Measurements from ENCODE around the gene ZNF613.
A peak's percentile ranks its signal among the peaks of the same experiment; 100 is the strongest.

DNA sequence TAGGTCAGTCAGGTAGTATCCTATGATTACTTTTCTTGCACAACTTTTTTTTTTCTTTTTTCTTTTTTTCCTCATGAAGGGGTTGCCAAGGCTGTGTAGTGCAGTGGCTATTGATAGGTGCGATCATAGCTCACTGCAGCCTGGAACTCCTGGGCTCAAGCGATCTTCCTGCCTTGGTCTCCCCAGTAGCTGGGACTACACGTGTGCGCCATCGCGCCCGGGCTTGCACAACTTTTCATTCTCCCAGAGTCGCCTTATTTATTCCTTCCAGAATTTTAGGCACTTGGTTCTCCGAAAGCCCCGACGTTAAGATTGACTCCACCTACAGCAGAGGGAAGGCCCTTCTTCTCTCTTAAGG, 867 bp upstream of the ZNF613 start:
- TF ChIP-seq POLR2AphosphoS5 (IDR thresholded peaks at IDR 0.05; ENCODE audit: low read depth) (peak; percentile 55; the same call in 1 of the 2 replicates), EZH2 (IDR thresholded peaks at IDR 0.05; ENCODE audit: low read depth, unreplicated experiment) (no peak), CREB1 (CRISPR knock-in tag; IDR thresholded peaks at IDR 0.05; ENCODE audit: low read depth) (no peak), EZH2phosphoT487 (IDR thresholded peaks at IDR 0.05; ENCODE audit: unreplicated experiment) (no peak)
- TF ChIP-seq, protein P1, sequence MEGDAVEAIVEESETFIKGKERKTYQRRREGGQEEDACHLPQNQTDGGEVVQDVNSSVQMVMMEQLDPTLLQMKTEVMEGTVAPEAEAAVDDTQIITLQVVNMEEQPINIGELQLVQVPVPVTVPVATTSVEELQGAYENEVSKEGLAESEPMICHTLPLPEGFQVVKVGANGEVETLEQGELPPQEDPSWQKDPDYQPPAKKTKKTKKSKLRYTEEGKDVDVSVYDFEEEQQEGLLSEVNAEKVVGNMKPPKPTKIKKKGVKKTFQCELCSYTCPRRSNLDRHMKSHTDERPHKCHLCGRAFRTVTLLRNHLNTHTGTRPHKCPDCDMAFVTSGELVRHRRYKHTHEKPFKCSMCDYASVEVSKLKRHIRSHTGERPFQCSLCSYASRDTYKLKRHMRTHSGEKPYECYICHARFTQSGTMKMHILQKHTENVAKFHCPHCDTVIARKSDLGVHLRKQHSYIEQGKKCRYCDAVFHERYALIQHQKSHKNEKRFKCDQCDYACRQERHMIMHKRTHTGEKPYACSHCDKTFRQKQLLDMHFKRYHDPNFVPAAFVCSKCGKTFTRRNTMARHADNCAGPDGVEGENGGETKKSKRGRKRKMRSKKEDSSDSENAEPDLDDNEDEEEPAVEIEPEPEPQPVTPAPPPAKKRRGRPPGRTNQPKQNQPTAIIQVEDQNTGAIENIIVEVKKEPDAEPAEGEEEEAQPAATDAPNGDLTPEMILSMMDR (conservative IDR thresholded peaks at IDR 0.05; ENCODE audit: low read depth in 2 of 2), result no peak
- TF ChIP-seq, protein P2, sequence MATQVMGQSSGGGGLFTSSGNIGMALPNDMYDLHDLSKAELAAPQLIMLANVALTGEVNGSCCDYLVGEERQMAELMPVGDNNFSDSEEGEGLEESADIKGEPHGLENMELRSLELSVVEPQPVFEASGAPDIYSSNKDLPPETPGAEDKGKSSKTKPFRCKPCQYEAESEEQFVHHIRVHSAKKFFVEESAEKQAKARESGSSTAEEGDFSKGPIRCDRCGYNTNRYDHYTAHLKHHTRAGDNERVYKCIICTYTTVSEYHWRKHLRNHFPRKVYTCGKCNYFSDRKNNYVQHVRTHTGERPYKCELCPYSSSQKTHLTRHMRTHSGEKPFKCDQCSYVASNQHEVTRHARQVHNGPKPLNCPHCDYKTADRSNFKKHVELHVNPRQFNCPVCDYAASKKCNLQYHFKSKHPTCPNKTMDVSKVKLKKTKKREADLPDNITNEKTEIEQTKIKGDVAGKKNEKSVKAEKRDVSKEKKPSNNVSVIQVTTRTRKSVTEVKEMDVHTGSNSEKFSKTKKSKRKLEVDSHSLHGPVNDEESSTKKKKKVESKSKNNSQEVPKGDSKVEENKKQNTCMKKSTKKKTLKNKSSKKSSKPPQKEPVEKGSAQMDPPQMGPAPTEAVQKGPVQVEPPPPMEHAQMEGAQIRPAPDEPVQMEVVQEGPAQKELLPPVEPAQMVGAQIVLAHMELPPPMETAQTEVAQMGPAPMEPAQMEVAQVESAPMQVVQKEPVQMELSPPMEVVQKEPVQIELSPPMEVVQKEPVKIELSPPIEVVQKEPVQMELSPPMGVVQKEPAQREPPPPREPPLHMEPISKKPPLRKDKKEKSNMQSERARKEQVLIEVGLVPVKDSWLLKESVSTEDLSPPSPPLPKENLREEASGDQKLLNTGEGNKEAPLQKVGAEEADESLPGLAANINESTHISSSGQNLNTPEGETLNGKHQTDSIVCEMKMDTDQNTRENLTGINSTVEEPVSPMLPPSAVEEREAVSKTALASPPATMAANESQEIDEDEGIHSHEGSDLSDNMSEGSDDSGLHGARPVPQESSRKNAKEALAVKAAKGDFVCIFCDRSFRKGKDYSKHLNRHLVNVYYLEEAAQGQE (IDR thresholded peaks at IDR 0.05; ENCODE audit: unreplicated experiment), result no peak
